Tongue (tissue), 2 donors: ENCODE measurements around the gene COPS9. TPM values are rescaled to one million over a fixed set of nuclear protein-coding genes. Genes with fewer than 3 reads are reported as not detected.

ENCODE experiments used
- DNase-seq: peaks from one replicate; pipeline ENCODE4 v3.0.0-alpha.2; 2015
- total RNA-seq: library from RNA; depleted of rRNA; stranded (reverse); fragments of >200 nt; gene quantifications from one replicate; pipeline ENCODE4 v1.2.3, GENCODE V29; 2014

COPS9 gene
- total RNA-seq, 1 donor from 2014 or later: 58.4 TPM

DNA sequence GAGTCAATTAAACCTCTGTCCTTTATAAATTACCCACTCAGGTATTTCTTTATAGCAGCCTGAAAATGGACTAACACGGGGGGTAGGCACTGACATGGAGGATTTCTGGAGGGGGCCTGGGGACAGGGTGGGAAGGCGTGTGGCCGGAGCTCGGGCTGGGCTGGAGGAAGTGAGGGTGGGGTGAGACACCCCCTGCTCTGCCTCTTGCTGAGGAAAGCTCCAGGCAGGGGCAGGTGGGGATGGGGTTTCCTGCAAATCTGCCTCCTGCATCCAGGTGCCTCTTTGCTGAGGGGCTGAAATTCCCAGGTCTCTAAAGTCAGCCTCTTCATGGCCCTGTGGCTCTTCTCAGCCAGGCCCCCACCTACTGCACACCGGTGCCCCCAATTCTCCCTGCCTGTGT is 30.1 kb upstream of the COPS9 start:
- DNase-seq: no peak

- no peak for DNase-seq
Measured at GRCh38 chr2:240165661-240166060, 29.6 kb upstream of the COPS9 start.

- DNase-seq: no peak
Measured at GRCh38 chr2:240165034-240165433, 28.9 kb upstream of the COPS9 start.

DNA sequence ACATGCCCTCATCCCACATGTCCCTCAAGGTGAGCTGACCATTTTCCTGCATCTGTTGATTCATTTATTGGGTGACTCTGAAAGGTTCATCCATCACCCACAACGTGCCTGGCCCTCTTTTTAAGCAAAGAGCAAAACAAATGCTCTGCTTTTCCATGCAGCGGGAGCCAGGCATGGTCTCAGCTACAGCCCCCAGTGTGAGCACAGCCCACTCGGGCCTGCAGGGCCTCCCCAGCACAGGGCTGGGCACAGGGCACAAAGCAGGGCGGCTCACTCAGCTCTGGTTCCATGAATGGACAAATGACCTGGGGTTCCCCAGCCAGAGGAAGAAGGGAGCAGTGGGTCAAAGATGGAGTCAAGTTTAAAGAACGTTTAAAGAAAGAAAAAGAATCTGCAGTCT is 28.5 kb upstream of the COPS9 start:
- no peak for DNase-seq

DNA sequence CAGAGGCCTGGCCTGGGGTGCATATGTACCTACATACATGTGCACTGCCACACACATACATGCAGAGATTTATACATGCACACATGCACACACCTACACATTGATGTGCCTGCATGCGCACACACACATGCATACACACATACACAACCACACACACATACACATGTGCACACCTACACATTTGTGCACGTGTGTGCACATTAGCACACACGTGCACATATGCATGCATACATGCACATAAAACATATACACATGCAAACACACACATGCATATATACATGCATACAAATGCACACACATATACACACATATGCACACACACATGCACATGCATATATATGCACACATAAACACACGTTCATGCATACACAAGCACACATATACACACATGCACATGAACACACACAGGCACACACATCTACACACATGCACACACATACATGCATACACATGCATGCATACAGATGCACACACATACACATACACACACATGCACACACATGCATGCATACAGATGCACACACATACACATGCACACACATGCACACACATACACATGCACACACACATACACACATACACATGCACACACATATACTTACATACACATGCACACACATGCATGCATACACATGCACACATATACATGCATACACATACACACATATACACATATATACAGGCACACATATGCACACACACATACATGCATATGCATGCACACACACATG is 27.9 kb upstream of the COPS9 start:
- DNase-seq: no peak

DNA sequence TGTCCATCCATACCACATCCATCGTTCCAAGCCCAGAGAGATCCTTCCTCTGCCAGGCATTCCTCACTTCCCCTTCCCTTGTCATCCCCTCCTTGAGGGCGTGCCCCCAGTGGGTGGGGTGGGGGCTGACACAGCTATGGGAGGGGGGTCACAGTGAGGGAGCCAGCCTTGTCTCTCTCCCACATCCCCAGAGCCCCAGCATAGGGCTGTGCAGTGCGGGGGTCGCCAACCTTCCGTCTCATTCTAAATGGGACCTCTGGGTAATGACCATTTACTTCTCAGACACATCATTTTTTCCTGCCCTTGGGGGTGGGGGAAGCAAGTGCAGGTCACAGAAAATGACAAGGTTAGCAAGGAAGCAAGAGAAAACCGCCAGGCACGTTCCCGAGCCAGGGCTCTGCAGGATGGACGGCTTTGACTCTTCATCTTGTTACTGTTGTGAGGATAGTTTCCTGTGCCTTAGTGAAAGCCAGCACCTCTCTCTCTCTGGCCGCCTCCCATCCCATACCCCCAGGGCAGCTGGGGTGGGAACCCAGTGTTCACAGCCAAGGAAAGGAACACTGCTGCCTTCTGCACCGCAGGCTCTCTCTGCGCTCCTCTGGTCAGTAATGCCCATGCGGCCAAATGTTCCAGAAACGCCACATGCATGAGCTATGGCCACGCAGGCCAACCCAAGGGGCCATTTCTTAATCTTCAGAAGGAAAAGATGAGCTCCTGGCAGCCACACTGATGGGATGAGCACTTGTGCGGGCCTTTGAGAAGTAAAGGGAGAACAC is 27.0 kb upstream of the COPS9 start:
- DNase-seq: no peak

- no peak for DNase-seq
Measured at GRCh38 chr2:240162531-240162930, 26.4 kb upstream of the COPS9 start.

- no peak for DNase-seq
Measured at GRCh38 chr2:240162032-240162431, 25.9 kb upstream of the COPS9 start.

DNA sequence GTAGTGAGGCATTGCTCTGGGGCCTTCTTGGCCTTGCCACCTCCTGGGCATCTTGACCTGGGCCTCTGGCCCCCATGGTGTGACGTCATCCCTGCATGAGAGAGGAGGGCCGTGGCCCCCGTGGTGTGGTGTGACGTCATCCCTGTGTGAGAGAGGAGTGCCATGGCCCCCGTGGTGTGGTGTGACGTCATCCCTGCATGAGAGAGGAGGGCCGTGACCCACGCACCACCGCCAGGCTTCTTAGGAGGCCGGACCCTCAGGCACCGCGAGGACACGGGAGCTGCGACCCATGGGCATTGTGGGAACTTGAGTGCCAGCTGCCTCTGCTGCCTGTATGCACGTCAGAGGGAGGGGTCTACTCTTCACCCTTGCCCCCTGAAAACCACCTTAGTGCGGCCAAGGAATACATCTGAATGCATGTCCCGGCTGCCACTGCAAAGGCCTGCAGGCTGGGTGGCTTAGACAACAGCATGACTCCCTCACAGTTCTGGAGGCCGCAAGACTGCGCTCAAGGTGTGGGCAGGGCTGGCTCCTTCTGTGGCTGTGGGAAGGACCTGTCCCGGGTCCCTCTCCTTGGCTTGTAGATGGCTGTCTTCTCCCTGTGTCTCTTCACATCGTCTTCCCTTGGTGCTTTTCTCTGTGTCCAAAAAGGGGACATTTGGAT is 25.1 kb upstream of the COPS9 start:
- DNase-seq: no peak

- DNase-seq: no peak
Measured at GRCh38 chr2:240160291-240161086, 24.4 kb upstream of the COPS9 start.

GRCh38 chr2:240159251-240159839 is 23.2 kb upstream of the COPS9 start:
- DNase-seq: no peak

DNA sequence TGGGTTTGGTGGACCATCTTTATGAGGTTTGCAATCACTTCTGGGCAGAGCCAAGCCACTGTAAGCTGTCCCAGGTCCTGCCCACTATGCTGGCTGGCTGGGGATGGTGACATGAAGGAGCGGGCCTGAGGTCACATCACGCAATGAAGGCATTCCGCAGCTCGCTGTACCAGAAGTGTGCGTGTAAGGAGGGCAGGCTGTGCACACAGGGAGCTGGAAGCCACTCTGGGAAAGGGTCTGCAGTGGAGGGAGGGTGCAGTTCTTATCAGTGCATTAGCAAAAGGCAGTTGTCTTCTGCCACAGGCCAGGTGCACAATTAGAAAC is 21.0 kb upstream of the COPS9 start:
- DNase-seq: no peak

DNA sequence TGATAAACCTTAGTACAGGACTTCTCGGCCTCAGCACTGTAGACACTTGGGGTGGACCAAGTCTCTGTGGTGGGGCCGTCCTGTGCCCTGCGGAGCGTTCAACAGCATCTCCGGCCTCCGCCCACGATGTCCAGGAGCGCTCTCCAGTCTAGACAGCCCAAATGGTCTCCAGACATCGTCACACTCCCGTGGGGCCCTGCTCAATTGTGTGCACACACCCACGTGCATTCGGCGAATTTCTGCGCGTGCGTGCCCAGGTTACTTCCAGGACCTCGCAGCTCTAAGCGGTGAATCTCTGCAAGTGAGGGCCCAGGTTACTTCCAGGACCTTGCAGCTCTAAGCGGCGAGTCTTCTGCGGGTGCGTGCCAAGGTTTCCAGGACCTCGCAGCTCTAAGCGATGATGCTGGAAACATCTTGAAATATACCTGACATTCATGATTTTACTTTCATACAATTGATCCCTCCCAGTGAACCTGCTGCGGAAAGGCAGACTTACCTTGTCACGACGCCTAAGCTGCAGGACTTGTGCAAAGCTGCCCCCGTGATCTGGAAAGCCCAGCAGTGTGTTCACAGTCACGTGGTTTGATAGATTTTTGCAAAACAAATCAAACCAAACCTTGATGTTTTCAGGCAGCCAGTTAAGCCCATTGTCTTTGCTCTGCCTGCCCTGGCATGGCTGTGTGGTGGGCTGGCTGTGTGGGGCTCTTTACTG is 20.5 kb upstream of the COPS9 start:
- DNase-seq: no peak

DNA sequence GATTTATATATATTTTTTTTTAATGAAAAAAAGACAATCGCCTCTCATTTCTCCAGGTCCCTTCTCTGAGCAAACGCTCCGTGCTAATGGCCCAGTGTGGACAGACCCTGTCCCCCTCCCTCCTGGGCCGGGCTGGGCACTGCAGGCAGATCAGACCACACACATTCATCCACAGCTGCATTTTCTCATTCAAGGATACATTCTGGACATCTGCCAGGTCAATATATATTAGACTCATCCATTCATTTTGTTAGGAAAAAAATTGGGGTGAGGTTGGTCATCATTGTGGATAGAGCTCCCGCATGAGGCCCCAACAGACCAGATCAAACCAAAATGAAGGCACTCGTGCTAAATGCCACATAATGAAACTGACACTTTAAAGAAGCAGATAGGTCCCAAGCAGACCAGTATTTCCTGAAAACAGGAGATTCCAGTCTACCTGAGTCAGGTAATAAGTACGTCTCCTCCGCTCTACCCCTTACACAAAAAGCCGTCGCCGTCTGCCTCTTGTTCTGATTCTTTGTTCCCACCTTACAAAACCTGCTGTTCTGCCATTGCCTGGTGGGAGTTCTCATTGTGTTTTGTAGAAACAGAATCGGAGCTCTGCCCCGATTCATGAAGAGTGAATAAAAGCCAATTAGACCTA is 19.8 kb upstream of the COPS9 start:
- no peak for DNase-seq

GRCh38 chr2:240155048-240155744 is 19.1 kb upstream of the COPS9 start:
- DNase-seq: peak; percentile 37

GRCh38 chr2:240154606-240155005 is 18.5 kb upstream of the COPS9 start:
- DNase-seq: no peak

DNA sequence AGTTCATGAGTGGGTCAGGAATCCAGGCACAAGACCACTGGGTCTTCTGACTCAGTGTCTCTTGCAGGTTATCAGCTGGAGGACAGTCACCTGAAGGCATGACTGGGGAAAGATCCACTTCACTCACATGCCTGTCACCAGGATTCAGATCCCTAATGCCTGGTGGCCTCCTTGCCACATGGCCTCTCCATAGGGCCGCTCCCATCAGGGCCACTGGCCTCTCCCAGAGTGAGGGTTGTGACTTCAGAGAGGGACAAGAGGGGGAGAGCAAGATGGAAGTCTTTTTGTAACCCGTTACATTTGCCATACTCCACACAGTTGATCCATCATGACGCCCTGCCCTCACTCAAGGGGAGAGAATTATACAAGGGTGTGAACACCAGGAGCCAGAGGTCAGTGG is 17.3 kb upstream of the COPS9 start:
- no peak for DNase-seq

DNA sequence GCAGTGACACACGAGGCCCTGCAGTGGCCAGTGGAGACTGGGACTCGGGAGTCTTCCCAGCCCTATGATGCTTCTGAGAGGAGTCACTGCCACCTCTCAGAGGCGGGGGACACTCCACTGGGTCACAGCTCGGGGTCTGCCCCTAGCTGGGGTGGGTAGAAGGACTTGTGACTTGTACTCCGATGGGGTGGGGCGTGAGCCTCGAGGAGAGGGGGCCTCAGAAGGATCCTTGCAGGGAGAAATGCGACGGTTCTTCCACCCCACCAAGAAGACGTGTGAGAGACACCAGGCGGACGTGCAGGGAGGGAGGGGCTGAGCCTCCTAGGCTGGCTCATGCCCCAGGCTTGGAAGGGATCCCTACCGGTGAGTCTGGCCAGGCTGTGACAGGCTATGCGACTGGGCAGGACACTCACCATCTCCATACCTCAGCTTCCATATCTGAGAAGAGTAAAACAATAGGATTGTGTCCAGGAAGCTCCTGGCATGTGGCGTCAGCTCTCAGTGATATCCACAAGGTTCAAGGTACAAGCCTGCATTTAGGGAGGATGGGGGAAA is 15.4 kb upstream of the COPS9 start:
- no peak for DNase-seq

DNA sequence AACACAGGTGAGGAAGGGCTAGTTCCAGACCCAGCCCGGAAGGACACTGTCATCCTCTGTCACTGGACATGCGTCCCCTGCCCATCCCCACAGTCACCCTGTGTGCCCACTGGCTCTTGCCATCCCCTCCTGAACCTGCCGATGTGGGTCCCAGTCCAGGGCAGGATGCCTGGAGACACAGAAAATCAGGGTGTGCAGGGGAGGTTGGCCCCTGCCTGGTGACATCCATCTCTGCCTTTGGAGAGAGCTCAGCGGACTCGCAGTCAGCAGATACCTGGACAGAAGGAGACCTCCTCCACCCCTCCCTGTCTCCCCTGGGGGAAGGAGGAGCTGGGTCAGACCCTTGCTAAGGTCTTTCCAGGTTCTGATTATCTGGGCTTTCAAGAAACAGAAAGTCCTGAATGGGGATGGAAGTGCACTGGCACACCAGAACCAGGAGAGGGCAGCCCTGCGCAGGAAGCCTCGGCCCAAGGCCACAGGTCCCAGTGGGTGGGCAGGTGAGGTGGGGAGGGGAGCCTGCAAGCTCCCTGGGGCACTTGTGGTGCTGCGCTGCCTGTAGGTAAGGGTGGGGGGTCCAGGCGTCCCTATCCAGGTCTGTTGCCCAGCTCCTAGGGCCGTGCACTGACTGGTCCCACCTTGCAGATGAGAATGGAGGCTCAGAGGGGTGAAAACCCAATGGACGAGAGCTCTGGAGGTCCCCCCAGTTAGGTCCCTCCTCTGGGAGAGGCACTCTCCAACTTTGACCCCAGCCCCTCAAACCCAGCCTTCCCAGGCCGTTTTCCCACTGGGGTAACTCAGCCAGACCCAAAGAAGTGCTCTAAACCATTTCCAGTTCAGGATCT is 14.1 kb upstream of the COPS9 start:
- peak; percentile 54 for DNase-seq
